Esophagus muscularis mucosa (tissue), 3 donors: ENCODE data around the gene POLR3B.

Source experiments
- CTCF ChIP-seq, 3 experiments: fragments of 200-600 bp in 2 of 3; fragments of 450-650 bp in 1 of 3; sonication (generic) in 2 of 3; IDR thresholded peaks; one replicate each; pipeline ENCODE4 v1.5.1; 2017 to 2019; ENCODE audit warnings: antibody characterized with exemption in 3 of 3, mild to moderate bottlenecking in 2 of 3, moderate library complexity in 1 of 3
- POLR2AphosphoS5 ChIP-seq, 2 donors: sonication (generic); formaldehyde crosslinking; IDR thresholded peaks; one replicate each; pipeline ENCODE4 v1.6.1; 2017; ENCODE audit warnings: antibody characterized with exemption in 2 of 2

- TF ChIP-seq CTCF (IDR thresholded peaks at IDR 0.05), result no peak
- no peak for TF ChIP-seq POLR2AphosphoS5 (IDR thresholded peaks at IDR 0.05)
Observed at GRCh38 chr12:106353175-106353574, 4.4 kb upstream of the POLR3B start.
